SK-N-MC (cell line): ENCODE results near the gene F10.

Experiments used
- EZH2 ChIP-seq: fragments of 200-600 bp; sonication (generic); IDR thresholded peaks from one replicate; pipeline ENCODE4 v1.6.1; 2017; ENCODE audit warnings: antibody characterized with exemption
- FOXP2 ChIP-seq: optimal IDR thresholded peaks from 2 replicates; pipeline ENCODE3; 2011; ENCODE audit warnings: mild to moderate bottlenecking, moderate library complexity; ENCODE audit not compliant: insufficient read depth; ENCODE audit errors: extremely low read length, control extremely low read depth
- POLR2AphosphoS5 ChIP-seq: IDR thresholded peaks from 2 replicates; pipeline ENCODE4 v1.6.1; 2012; ENCODE audit warnings: mild to moderate bottlenecking, low read depth, low read length, borderline replicate concordance

DNA sequence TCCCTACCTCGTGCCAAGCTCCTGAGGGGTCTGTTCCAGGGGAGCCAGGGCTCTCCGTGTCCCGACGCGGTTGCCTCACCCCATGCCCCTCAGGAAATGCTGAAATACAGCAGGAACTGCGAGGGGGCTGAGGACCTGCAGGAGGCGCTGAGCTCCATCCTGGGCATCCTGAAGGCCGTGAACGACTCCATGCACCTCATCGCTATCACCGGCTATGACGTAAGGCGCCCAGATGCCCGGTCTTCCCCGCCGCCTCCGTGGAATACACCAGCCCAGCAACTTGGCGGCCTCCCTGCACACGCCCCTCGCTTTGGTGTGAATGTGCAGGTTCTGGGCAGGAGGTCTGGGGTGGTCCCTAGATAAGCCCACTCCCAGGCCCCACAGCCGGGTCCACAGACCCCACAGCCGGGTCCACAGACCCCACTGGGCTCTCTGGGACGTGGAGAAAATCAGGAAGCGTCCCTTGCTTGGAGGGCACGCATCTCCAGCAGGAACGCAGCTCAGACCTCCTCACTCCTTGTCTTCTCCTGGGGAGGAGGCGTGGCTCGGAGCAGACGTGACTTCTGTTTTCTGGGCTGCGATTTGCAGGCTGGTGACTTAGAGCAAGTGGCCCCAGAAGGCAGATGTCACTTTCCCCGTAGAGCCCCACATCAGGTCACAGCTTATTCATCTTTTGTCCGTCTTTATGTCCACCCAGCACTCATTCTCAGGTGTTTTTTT lies 36.4 kb upstream of the F10 start:
- TF ChIP-seq EZH2: no peak
- TF ChIP-seq POLR2AphosphoS5: no peak
- TF ChIP-seq FOXP2: no peak
